ENCODE results near the gene CHRNB2.

DNA sequence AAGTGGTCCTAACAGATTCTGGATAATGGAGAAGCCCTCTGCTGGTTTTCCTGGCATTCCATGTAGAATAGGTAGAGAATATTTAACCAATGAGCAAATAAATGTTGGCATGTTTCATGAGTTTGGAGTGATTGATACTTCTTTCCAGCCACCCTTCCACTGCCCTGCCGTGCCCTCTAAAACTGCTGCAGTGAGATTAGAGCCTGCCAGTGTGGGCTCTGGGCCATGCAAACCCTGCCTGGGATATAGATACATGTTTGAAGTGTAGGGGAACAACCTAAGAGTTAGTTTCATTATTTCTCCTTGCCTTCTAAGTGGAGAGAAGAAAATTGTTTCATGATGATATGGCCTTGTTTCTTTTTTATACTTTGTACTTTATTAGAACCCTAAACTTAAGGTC is 19.6 kb upstream of the CHRNB2 start:
- TF ChIP-seq, protein P1, sequence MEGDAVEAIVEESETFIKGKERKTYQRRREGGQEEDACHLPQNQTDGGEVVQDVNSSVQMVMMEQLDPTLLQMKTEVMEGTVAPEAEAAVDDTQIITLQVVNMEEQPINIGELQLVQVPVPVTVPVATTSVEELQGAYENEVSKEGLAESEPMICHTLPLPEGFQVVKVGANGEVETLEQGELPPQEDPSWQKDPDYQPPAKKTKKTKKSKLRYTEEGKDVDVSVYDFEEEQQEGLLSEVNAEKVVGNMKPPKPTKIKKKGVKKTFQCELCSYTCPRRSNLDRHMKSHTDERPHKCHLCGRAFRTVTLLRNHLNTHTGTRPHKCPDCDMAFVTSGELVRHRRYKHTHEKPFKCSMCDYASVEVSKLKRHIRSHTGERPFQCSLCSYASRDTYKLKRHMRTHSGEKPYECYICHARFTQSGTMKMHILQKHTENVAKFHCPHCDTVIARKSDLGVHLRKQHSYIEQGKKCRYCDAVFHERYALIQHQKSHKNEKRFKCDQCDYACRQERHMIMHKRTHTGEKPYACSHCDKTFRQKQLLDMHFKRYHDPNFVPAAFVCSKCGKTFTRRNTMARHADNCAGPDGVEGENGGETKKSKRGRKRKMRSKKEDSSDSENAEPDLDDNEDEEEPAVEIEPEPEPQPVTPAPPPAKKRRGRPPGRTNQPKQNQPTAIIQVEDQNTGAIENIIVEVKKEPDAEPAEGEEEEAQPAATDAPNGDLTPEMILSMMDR (IDR thresholded peaks at IDR 0.05; ENCODE audit: insufficient read depth, low read length, poor library complexity, severe bottlenecking), result no peak
- no peak for TF ChIP-seq EZH2phosphoT487 (conservative IDR thresholded peaks at IDR 0.05; ENCODE audit: low read length)
